PC-3 (cell line): ENCODE data around the gene DUSP18. TPM values are rescaled to one million over a fixed set of nuclear protein-coding genes. Genes with fewer than 3 reads are reported as not detected.

Experiments
- ATAC-seq: fragments of 200-7000 bp; cut with Tn5 transposase; 2 replicates; pipeline ENCODE4 v1.9.1; 2020; ENCODE audit warnings: mild to moderate bottlenecking, moderate library complexity
- BruUV-seq: library from RNA; stranded (reverse); fragments of 400-500 nt; replicated peaks from 2 replicates; lab custom pipeline; 2021; lab: Mats Ljungman, UMichigan
- CTCF ChIA-PET: fragments of 300-600 bp; sonication (Branson Sonifier 250); formaldehyde crosslinking; loops from one replicate; lab custom pipeline; 2022; ENCODE audit warnings: antibody characterized with exemption; lab: Charles Lee
- POLR2A ChIA-PET: fragments of 300-600 bp; sonication (Branson Sonifier 250); formaldehyde crosslinking; loops from one replicate; lab custom pipeline; 2022; ENCODE audit warnings: antibody characterized with exemption; ENCODE audit not compliant: unreplicated experiment; lab: Charles Lee
- DNase-seq: peaks from one replicate; pipeline ENCODE4 v3.0.0-alpha.2; 2015
- H2AFZ ChIP-seq: fragments of 300-600 bp; sonication (generic); 2 replicates; pipeline ENCODE4 v1.6.0; 2016; ENCODE audit warnings: antibody characterized with exemption, low read length
- H3F3A ChIP-seq: fragments of 300-600 bp; sonication (generic); one replicate; pipeline ENCODE4 v1.6.0; 2017; ENCODE audit warnings: antibody characterized with exemption, low read length, control low read depth, mild to moderate bottlenecking; ENCODE audit not compliant: unreplicated experiment
- H3K27ac ChIP-seq: fragments of 300-600 bp; sonication (generic); 2 replicates; pipeline ENCODE4 v1.5.1; 2016; ENCODE audit warnings: mild to moderate bottlenecking, low read length
- H3K27me3 ChIP-seq: fragments of 300-600 bp; sonication (generic); 2 replicates; pipeline ENCODE4 v1.6.1; 2016; ENCODE audit warnings: low read length, mixed read lengths
- H3K36me3 ChIP-seq: fragments of 300-600 bp; sonication (generic); 2 replicates; pipeline ENCODE4 v1.6.1; 2016; ENCODE audit warnings: low read depth, mixed run types, low read length, mixed read lengths
- H3K4me1 ChIP-seq: fragments of 300-600 bp; sonication (generic); 2 replicates; pipeline ENCODE4 v1.5.1; 2016; ENCODE audit warnings: low read length; ENCODE audit not compliant: insufficient read depth
- H3K4me2 ChIP-seq: fragments of 300-600 bp; sonication (generic); 2 replicates; pipeline ENCODE4 v1.6.0; 2016; ENCODE audit warnings: low read length
- H3K4me3 ChIP-seq: fragments of 300-600 bp; sonication (generic); 2 replicates; pipeline ENCODE4 v1.5.1; 2016; ENCODE audit warnings: mild to moderate bottlenecking, low read length, mixed read lengths
- H3K79me2 ChIP-seq: fragments of 300-600 bp; sonication (generic); 2 replicates; pipeline ENCODE4 v1.6.1; 2017; ENCODE audit warnings: low read length, mixed read lengths
- H3K9ac ChIP-seq: fragments of 300-600 bp; sonication (generic); 2 replicates; pipeline ENCODE4 v1.6.0; 2016; ENCODE audit warnings: mild to moderate bottlenecking, low read length
- H3K9me2 ChIP-seq: fragments of 300-600 bp; sonication (generic); replicated peaks from 2 replicates; pipeline ENCODE4 v1.6.1; 2016; ENCODE audit warnings: mixed run types, low read length, mixed read lengths
- H3K9me3 ChIP-seq: fragments of 300-600 bp; sonication (generic); 2 replicates; pipeline ENCODE4 v1.6.1; 2016; ENCODE audit warnings: low read length, mixed read lengths
- H4K20me1 ChIP-seq: fragments of 300-600 bp; sonication (generic); 2 replicates; pipeline ENCODE4 v1.6.1; 2016; ENCODE audit warnings: low read length, mixed read lengths
- EZH2 ChIP-seq: fragments of 300-600 bp; sonication (generic); IDR thresholded peaks from one replicate; pipeline ENCODE4 v1.6.1; 2017; ENCODE audit warnings: antibody characterized with exemption, mild to moderate bottlenecking, low read length; ENCODE audit not compliant: unreplicated experiment
- EZH2phosphoT487 ChIP-seq: fragments of 300-600 bp; sonication (generic); IDR thresholded peaks from 2 replicates; pipeline ENCODE4 v1.6.1; 2018; ENCODE audit warnings: mild to moderate bottlenecking, antibody characterized with exemption, low read length, borderline replicate concordance
- intact Hi-C: fragments of 100-400 bp; cut with micrococcal nuclease; formaldehyde crosslinking; loops from 2 replicates; pipeline ENCODE4 v1.9.0; 2023
- total RNA-seq: library from RNA; depleted of rRNA; stranded (reverse); fragments of >200 nt; gene quantifications from 2 replicates; pipeline ENCODE4 v1.2.3, GENCODE V29; 2014
- TF ChIP-seq, protein P1 (sequence below): fragments of 300-600 bp; sonication (generic); conservative IDR thresholded peaks from 2 replicates; pipeline ENCODE4 v1.5.1; 2017; ENCODE audit warnings: antibody characterized with exemption, low read depth, mild to moderate bottlenecking, low read length

DUSP18 gene
- total RNA-seq, 1 experiment from 2014 or later, result 7.7 TPM

DNA sequence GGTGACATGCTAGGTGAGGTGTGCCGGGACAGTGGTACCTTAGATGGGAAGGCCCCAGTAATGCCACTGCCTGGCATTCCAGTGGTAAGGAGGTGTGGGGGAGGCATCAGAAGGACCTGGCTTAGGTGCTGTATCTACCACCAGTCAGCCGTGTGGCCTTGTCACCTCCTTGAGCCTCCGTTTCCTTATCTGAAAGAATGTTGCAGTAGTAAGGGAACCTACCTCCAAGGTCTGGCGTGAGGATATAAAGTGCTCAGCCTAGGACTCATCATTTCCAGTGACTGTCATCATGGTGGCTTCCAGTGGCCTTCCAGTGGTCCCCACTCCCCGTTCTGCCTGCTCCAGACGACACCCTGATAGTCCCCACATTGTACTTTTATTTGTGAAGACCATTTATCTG lies 6.8 kb upstream of the DUSP18 start:
- H3K9me3 ChIP-seq, result no peaks in the 10 kb centered on the region
- no peak for DNase-seq
- no peak overlapping the region for H3K4me3 ChIP-seq
- H3K4me1 ChIP-seq, result no peaks in the 10 kb centered on the region
- intact Hi-C loops, result no loop called here
- H2AFZ ChIP-seq, result no peak overlapping the region
- H3K9me2 ChIP-seq, result no peaks in the 10 kb centered on the region
- BruUV-seq, result no TSS peak
- H3K36me3 ChIP-seq, result no peaks in the 10 kb centered on the region
- CTCF ChIA-PET, result no interaction called here
- POLR2A ChIA-PET, result no interaction called here
- no peak overlapping the region for H3K4me2 ChIP-seq
- H3K27ac ChIP-seq, result no peak overlapping the region
- no peaks in the 10 kb centered on the region for H3F3A ChIP-seq
- H4K20me1 ChIP-seq, result no peaks in the 10 kb centered on the region
- no peaks in the 10 kb centered on the region for H3K79me2 ChIP-seq
- no peak overlapping the region for H3K9ac ChIP-seq
- no peak for ATAC-seq
- TF ChIP-seq, protein P1, sequence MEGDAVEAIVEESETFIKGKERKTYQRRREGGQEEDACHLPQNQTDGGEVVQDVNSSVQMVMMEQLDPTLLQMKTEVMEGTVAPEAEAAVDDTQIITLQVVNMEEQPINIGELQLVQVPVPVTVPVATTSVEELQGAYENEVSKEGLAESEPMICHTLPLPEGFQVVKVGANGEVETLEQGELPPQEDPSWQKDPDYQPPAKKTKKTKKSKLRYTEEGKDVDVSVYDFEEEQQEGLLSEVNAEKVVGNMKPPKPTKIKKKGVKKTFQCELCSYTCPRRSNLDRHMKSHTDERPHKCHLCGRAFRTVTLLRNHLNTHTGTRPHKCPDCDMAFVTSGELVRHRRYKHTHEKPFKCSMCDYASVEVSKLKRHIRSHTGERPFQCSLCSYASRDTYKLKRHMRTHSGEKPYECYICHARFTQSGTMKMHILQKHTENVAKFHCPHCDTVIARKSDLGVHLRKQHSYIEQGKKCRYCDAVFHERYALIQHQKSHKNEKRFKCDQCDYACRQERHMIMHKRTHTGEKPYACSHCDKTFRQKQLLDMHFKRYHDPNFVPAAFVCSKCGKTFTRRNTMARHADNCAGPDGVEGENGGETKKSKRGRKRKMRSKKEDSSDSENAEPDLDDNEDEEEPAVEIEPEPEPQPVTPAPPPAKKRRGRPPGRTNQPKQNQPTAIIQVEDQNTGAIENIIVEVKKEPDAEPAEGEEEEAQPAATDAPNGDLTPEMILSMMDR, result no peak
- TF ChIP-seq EZH2 (no peak), EZH2phosphoT487 (no peak)
- no peaks in the 10 kb centered on the region for H3K27me3 ChIP-seq

DNA sequence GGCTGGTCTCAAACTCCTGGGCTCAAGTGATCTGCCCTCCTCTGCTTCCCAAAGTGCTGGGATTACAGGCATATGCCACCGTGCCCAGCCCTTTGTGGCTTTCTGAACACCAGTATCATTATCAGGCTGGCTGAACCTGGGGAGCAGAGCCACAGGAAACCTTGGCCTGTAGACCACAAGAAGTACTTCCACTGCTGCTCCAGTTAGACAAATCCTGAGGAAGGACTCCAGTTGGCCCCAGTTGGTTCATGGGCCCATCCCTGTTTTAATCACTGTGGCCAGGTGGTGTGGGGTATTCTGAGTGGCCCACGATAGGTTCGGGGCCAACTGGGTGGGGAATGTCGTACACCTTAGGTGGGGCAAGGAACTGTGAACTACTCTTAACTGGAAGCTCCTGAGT lies 5.5 kb upstream of the DUSP18 start:
- ChIA-PET POLR2A (no interaction called here), CTCF (no interaction called here)
- TF ChIP-seq EZH2, result no peak
- TF ChIP-seq EZH2phosphoT487, result no peak
- TF ChIP-seq, protein P1, result no peak
- H3K27ac ChIP-seq, result no peak overlapping the region
- no peak for ATAC-seq
- no peaks in the 10 kb centered on the region for H3K9me3 ChIP-seq
- BruUV-seq, result no TSS peak
- H3K9ac ChIP-seq, result no peak overlapping the region
- H3K4me3 ChIP-seq, result no peak overlapping the region
- no peaks in the 10 kb centered on the region for H3K36me3 ChIP-seq
- no peaks in the 10 kb centered on the region for H3K79me2 ChIP-seq
- peaks cover 3% of the 10 kb centered on the region; the same call in 1 of the 2 replicates for H3K4me1 ChIP-seq
- no peaks in the 10 kb centered on the region for H3K27me3 ChIP-seq
- intact Hi-C loops, result no loop called here
- H3F3A ChIP-seq, result no peaks in the 10 kb centered on the region
- H3K4me2 ChIP-seq, result no peak overlapping the region
- no peaks in the 10 kb centered on the region for H3K9me2 ChIP-seq
- H2AFZ ChIP-seq, result no peak overlapping the region
- no peaks in the 10 kb centered on the region for H4K20me1 ChIP-seq
- no peak for DNase-seq

DNA sequence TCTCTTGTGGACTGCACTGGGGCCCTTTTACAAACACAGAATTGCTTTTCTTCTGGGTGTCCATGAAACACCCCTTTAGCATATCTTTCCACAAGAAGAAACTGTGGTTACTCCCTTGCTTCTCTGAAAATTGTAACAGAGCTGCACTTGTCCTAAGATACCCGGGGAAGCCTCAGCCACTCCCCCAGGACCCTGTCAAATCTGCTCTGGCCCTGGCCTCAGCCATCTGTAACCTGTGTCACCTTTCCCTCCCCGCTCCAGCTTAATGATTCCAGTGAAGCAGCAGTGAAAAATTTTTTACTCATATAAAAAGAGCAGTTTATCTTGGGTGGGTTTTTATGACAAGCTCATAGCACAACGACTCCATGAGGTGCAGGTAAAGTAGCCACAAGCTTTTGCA lies 3.4 kb upstream of the DUSP18 start:
- BruUV-seq, result no TSS peak
- H4K20me1 ChIP-seq, result no peaks in the 10 kb centered on the region
- no peaks in the 10 kb centered on the region for H3K27me3 ChIP-seq
- no peak overlapping the region for H3K4me3 ChIP-seq
- CTCF ChIA-PET, result no interaction called here
- H3K9me3 ChIP-seq, result no peaks in the 10 kb centered on the region
- H3K36me3 ChIP-seq, result no peaks in the 10 kb centered on the region
- H3F3A ChIP-seq, result no peaks in the 10 kb centered on the region
- no peak overlapping the region for H2AFZ ChIP-seq
- H3K9ac ChIP-seq, result no peak overlapping the region
- intact Hi-C loops, result no loop called here
- no peak for ATAC-seq
- POLR2A ChIA-PET, result interaction anchor here (0.7 kb wide), 1 partner anchor 72 kb away, joined by 7 read pairs; no protein-coding TSS in a partner anchor
- no peaks in the 10 kb centered on the region for H3K9me2 ChIP-seq
- no peak overlapping the region for H3K27ac ChIP-seq
- no peaks in the 10 kb centered on the region for H3K79me2 ChIP-seq
- no peak overlapping the region for H3K4me2 ChIP-seq
- DNase-seq, result no peak
- TF ChIP-seq EZH2, result no peak
- TF ChIP-seq EZH2phosphoT487, result no peak
- TF ChIP-seq, protein P1, result no peak
- peaks cover 13% of the 10 kb centered on the region; the same call in 1 of the 2 replicates for H3K4me1 ChIP-seq
